HEK293T (cell line): ENCODE measurements around the gene PI4KA.

Experiments
- BHLHE40 ChIP-seq: fragments of 450-650 bp; IDR thresholded peaks from 2 replicates; pipeline ENCODE4 v1.6.1; 2016; ENCODE audit warnings: mild to moderate bottlenecking, moderate library complexity, borderline replicate concordance
- FOXK2 ChIP-seq: fragments of 450-650 bp; IDR thresholded peaks from 2 replicates; pipeline ENCODE4 v1.6.1; 2016; ENCODE audit warnings: mild to moderate bottlenecking
- L3MBTL2 ChIP-seq: fragments of 450-650 bp; conservative IDR thresholded peaks from 2 replicates; pipeline ENCODE4 v1.6.1; 2016; ENCODE audit warnings: mild to moderate bottlenecking
- SP1 ChIP-seq: fragments of 450-650 bp; IDR thresholded peaks from 2 replicates; pipeline ENCODE4 v1.6.1; 2017
- TARDBP ChIP-seq: fragments of 450-650 bp; IDR thresholded peaks from 2 replicates; pipeline ENCODE4 v1.6.1; 2016

DNA sequence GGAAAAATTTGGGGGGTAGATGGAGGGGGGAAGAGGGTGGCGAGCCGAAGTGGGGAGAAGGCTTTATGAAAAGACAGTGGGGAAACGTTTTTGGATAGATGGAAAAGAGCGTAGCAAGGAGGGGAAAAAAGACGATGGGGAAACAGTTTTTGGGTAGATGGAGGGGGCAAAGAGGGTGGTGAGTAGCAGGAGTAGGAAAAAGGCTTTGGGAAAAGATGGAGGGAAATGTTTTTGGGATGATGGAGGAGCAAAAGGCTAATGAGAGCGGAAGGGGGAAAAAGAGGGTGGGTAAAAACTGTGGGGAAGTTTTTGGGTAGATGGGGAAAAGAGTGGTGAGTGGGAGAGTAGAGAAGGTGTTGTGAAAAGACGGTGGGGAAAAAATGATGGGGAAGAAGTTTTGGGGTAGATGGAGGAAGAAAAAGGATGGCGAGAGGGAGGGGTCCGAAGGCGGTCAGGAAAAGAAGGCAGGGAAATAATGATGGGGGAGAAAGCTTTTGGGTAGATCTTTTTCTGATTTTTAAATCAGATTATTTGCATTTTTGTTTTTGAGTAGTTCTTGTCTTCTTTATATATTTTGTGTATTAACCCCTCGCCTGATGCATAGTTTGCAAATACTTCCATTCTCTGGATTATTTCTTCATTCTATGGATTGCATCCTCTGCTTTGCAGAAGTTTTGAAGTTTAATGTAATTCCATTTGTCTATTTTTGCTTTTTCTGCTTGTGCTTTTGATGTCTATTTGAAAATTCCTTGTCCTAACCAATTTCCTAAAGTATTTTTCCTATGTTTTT is 200.0 kb downstream of the PI4KA start:
- TF ChIP-seq SP1 (no peak), BHLHE40 (no peak), L3MBTL2 (no peak), TARDBP (no peak), FOXK2 (no peak)
